ENCODE results near the gene VAT1L.
A peak's percentile ranks its signal among the peaks of the same experiment; 100 is the strongest.

VAT1L gene

GRCh38 chr16:78002915-78003538 lies 214.7 kb downstream of the VAT1L start:
- peak; percentile 86 for DNase-seq

DNA sequence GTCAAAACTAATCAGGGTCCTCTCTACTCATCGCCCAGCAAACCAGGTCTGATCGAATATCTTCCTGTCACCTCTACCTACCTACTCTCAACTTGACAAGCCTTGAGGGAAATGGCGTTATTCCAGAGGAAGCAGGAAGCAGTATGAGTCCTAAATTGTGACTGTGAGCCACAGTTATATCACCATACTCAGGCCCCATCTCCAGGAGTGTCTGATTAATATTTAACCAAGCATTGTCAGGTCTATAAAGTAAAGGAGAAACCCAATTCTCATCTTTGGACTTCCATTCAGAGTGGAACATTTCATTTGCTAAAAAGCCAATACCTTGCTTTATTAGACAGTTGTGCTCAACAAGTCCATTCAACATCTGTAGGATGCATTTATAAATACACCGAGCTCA lies 216.2 kb downstream of the VAT1L start:
- no peak for DNase-seq

DNA sequence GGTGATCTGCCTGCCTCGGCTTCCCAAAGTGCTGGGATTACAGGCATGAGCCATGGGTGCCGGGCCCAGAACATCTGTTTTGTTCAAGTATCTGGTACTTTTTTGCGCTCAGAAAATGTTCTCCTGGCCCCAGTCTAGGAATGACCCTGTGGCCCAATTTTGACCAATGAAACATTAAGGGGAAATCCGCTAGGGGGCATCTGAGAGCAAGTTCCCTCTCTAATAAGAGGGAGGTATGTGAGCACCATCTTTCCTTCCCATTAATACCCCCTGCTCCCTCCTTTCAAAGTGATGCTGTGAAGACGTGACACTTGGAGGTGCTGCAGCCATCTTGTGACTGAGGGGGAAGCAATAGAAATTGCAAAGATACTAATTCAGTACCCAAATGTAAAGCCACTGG lies 217.5 kb downstream of the VAT1L start:
- DNase-seq: no peak

DNA sequence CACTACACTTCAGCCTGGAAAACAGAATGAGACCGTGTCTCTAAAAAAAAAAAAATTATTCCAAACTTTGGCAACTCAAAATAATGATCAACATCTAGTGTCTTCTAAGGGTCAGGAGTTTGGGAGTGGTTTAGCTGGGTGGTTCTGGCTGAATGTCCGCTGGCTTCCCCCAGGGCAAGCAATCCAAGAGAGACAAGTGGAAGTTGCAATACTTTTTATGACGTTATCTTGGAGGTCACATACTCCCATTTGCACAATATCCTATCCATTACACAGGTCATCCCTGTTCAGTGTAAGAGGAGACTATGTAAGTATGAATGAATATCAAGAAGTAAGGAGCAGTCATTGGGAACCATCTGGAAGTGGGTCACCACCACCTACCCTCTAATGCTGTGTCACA lies 218.8 kb downstream of the VAT1L start:
- DNase-seq: no peak

DNA sequence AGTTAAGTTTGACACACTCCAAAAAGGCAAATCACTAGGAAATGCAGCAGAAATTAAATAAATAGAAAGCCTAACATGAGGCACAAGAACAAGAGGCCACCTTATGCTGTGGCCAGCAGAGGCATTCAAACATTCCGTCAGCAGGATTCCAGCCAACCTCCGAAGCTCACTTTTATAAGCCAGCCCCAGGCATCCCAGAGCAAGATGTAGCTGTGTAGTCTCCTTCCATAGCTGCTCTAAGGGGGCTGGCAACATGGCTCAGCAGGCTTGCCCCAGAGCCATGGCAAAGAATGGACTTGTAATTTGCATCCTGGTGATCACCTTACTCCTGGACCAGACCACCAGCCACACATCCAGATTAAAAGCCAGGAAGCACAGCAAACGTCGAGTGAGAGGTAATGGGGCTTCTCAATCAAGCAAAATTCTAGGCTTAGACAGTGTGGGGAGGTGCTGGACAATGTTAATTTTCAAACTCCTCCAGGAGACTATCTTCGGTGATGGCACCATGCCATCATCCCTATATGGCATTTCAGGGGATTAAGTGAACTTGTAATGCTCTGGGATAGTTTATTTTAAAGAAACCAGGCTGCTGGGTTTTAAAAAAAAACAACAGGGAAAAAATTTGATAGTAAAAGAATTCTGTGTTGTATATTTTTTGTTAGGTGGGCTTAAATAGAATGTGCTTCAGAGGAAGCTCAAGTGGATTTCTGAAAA lies 234.1 kb downstream of the VAT1L start, which contains the start of gene CLEC3A:
Gene CLEC3A, plus strand, starts transcription at position 202 of the 714 bp plus-strand sequence. Its CDS starts 79 bp downstream, at position 281.
- no peak for DNase-seq

DNA sequence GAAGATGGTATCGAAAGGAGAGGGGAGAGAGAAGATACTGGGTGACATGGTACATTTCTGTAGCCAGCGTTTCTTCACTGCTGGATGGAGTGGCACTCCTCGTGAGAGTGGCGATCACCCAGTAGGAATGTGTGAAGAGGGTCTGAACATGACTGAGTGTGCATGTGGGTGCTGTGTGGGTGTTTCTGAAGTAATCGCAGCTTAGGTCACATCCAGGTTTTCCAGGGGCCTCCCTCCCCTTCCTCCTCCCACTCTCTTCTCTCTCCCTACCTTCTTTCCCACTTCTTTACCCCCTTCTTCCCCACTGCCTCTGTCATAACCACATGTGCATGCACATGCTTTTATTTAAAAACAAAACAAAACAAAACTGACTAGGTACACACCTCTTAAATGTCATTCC lies 235.8 kb downstream of the VAT1L start:
- DNase-seq: no peak

- no peak for DNase-seq
These were observed 237.3 kb downstream of the VAT1L start for GRCh38 chr16:78025631-78026030.

DNA sequence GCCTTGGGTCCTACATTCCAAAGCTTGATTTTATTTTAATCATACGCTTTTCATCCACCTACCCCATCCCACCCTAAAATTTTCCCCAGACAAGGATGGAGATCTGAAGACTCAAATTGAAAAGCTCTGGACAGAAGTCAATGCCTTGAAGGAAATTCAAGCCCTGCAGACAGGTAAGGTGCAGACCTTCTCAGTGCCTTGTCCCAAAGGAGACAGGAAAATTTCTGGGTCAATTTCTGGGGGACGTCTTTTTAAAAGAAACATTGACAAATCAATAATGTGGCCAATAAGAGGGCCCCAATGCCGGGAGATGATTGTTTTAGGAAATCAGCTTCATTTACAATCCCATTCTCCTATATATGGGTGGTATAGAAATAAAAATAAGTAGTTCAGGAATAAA lies 239.7 kb downstream of the VAT1L start:
- no peak for DNase-seq
